Right forelimb (tissue), 1 donor: ENCODE measurements around the gene EFNB1.
A peak's percentile ranks its signal among the peaks of the same experiment; 100 is the strongest.
"Not testable (repeated sequence)": the region's sequence is repeated elsewhere in the genome, so short reads cannot be mapped to it uniquely, and the experiment has no call there.

Source experiments
- DNase-seq: peaks from one replicate; pipeline ENCODE4 v3.0.0-alpha.2; 2018

The EFNB1 gene

GRCh38 chrX:68828740-68829581 is at the start of gene EFNB1:
Gene EFNB1 (plus strand): TSS chrX:68829021. CDS start chrX:68829777, 756 bp downstream.
- DNase-seq = peak; percentile 89

GRCh38 chrX:68781295-68781694 is 47.5 kb upstream of the EFNB1 start:
- DNase-seq = not testable (repeated sequence)

- no peak for DNase-seq
Measured at GRCh38 chrX:68784816-68785215, 44.0 kb upstream of the EFNB1 start.

GRCh38 chrX:68786581-68786980 is 42.2 kb upstream of the EFNB1 start:
- not testable (repeated sequence) for DNase-seq

GRCh38 chrX:68789966-68790365 is 38.9 kb upstream of the EFNB1 start:
- DNase-seq = no peak

- no peak for DNase-seq
Measured at GRCh38 chrX:68792083-68792482, 36.7 kb upstream of the EFNB1 start.

GRCh38 chrX:68794461-68794860 is 34.4 kb upstream of the EFNB1 start:
- DNase-seq = no peak

- DNase-seq = no peak
Measured at GRCh38 chrX:68795741-68796140, 33.1 kb upstream of the EFNB1 start.

- DNase-seq = not testable (repeated sequence)
Measured at GRCh38 chrX:68798400-68798799, 30.4 kb upstream of the EFNB1 start.

GRCh38 chrX:68801737-68802290 is 27.0 kb upstream of the EFNB1 start:
- DNase-seq = no peak

- no peak for DNase-seq
Measured at GRCh38 chrX:68807818-68808217, 21.0 kb upstream of the EFNB1 start.

- no peak for DNase-seq
Measured at GRCh38 chrX:68808686-68809357, 20.0 kb upstream of the EFNB1 start.

- DNase-seq = no peak
Measured at GRCh38 chrX:68820476-68821110, 8.2 kb upstream of the EFNB1 start.

- DNase-seq = no peak
Measured at GRCh38 chrX:68821616-68822015, 7.2 kb upstream of the EFNB1 start.

GRCh38 chrX:68822641-68823410 is 6.0 kb upstream of the EFNB1 start:
- DNase-seq = peak; percentile 64

- DNase-seq = no peak
Measured at GRCh38 chrX:68823413-68824151, 5.2 kb upstream of the EFNB1 start.

GRCh38 chrX:68824152-68824433 is 4.7 kb upstream of the EFNB1 start:
- no peak for DNase-seq

GRCh38 chrX:68824565-68825125 is 4.2 kb upstream of the EFNB1 start:
- DNase-seq = no peak

- DNase-seq = no peak
Measured at GRCh38 chrX:68826113-68826980, 2.5 kb upstream of the EFNB1 start.

- no peak for DNase-seq
Measured at GRCh38 chrX:68827256-68827655, 1.6 kb upstream of the EFNB1 start.
